Activated CD8-positive, alpha-beta memory T cell treated with anti-CD3 and anti-CD28 coated beads for 4 hours (primary cell): ENCODE results near the gene PACSIN1.

ENCODE experiments used
- DNase-seq, 2 donors: peaks; one replicate each; pipeline ENCODE4 v3.0.0-alpha.2; 2020; ENCODE audit warnings: low read depth in 2 of 2

PACSIN1 gene

GRCh38 chr6:34514593-34515472, 49.0 kb downstream of the PACSIN1 start:
- DNase-seq = no peak

- DNase-seq = no peak
Measured at GRCh38 chr6:34515473-34516387, 49.9 kb downstream of the PACSIN1 start.

DNA sequence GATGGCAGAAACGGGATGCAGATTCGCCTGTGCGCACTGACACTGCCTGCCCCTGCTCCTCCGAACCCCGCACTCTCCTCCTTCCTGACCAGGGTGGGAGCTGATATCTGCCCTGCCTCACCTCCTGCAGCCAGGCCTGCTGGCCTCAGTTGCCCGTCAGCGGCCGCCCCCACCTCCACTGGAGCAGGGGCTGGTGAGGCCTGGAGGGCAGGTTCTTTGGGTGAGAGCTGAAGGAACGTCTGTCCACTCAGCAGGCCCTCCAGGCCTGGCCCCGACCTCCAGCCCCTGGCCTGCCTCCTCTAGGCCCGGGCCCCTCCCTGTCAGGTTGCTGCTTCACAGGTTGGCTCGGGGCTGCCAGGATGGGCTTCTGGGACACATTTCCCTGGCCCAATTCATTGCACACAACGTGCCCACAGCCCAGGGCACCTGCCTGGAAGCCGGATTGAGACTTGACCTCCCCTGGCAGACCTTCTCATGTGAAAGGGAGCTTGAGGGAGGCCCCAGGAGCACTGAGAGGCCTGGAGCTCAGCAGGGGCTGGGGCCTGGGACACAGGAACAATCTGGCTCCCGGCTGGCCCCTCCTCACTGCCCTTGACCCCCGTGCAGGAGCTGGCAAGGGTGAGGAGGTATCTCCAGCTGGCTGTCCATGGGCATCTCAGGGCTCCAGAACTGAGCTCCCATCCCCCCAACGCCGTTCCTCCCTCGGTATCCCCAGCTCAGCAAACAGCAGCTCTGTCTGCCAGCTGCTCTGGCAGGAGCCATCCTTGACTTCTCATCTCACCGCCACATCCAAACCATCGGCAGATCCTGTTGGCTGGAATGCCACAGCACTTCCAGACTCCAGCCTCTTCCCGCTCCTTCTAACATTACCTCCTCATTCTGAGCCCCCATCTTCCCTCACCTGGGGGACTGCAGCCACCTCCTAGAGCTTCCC, 50.8 kb downstream of the PACSIN1 start:
- no peak for DNase-seq

DNA sequence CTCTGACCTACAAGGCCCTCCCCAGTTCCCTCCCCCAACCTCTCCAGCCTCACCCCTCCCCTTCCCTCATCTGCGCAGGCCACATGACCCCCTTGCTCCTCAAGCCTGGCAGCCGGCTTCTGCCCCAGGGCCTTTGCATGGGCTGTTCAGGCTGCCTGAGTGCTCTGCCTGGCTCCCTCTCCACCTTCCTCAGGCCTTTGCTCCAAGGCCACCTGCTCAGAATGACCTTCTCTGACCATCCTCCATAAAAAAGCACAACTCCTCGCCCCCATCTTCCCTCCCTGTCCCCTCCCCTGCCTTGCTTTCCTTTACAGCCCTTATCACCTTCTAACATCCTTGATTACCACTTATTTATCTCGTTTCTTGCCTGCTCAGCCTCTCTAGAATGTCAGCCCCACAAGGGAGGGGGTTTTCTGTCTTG, 51.6 kb downstream of the PACSIN1 start:
- DNase-seq = no peak

DNA sequence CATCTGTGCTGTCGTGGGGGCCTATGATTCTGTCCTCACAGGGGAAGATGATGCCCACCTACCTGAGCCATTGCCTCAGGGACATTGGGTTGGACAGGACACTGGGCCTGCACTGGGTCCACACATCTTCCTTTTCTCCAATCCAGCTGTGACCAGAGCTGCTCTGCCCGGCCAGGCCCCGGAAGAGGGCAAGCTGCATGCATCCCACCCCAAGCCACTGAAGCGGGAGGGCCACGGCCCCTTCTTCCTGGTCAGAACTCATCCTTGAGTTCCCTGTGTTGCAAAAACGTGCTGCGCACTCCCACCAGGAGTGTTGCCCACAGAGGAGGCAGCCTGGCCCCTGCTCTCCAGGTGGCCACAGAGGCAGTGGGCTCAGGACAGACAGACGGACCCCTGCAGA, 52.1 kb downstream of the PACSIN1 start:
- no peak for DNase-seq

- no peak for DNase-seq
Measured at GRCh38 chr6:34518669-34519365, 52.9 kb downstream of the PACSIN1 start.

- no peak for DNase-seq
Measured at GRCh38 chr6:34519971-34520644, 54.2 kb downstream of the PACSIN1 start.

DNA sequence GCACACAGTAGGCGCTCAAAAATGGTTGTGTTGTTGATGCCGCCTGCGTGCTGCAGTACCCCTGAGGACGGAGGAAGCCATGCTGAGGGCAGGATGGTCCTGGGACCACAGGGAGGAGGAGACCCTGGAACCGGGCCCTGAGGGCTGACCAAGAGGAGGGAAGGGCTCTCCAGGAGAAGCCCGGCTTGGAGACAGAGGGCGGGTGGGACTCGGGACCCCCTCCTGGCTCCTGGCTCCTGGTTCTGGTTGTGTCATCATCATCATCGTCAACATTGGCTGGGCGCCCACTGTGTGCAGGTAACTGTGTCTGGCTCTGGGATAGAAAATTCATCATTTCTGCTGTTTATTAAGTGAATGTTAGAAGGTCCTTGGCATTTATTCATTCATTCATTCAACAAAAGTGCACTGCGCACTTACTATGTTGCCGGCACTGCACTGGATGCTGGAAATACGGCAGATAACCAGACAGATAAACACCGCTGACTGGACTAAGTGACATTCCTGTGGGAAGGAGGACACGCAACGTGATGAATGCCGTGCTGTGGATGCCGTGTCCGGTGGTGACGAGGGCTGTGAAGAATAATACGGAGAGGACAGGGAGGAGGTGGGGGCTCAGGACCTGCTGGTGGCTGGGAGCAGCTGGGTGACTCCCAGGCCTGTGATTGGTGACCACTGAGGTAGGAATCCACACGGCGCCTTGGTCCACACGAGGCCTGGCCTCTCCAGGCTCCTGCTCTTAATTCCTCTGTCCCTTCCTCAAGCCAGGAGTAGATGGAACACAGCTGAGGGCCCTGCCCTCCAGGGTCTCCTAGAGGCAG, 55.0 kb downstream of the PACSIN1 start:
- DNase-seq = no peak

- no peak for DNase-seq
Measured at GRCh38 chr6:34521463-34522285, 55.8 kb downstream of the PACSIN1 start.

GRCh38 chr6:34522761-34523160, 56.9 kb downstream of the PACSIN1 start:
- DNase-seq = no peak

DNA sequence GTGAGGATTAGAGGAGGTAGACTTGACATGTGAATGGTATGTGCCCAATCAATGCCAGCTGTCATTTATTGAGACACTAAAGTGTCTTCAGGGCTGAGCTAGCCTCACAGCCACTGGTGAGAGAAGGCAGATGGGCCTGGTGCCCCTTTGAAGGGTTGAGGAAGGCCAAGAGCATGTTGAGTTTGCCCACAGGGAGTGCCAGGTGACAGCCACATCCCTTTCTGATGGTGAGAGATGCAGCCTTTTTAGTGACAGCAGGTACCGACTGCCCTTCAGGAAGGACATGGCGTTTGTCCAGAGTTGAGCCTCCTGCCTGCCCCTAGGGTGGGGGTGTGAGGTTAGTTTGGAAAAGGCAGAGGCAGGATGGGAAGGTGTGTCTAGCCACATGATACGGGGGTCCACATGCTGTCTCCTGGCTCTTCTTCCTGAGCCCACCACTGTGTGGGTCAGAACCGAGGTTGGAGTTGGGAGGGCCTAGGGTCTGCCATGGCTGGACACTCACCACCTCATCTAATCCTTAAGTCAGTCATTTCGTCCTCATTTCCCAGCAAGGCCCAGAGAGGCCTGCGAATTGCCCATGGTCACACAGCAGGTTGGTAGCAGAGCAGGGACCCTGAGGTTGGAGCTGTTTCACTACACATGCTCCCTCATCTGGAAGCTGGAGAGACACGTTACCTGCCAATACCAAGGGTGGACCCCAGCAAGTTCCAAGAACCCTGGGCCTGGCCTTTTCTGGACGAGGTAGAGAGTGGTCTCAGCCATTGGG, 57.7 kb downstream of the PACSIN1 start:
- DNase-seq = no peak

DNA sequence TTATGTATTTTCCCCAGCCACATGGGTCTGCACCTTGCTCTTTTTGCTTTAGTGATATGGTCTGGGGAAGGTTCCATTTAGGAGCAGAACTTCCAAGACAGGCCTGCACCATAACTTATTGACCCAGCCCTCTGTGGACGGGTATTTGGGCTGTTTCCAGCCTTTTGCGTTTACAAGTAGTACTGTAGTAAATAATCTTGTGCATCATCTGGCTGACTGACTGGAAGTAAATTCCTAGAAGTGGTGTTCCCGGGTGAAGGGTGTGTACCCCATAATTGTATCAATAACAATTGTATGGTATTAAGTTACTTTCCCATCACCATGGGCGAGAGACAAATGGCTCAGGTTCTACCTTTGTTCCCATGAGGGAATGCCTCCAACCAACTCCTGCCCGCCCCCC, 58.6 kb downstream of the PACSIN1 start:
- DNase-seq = no peak

DNA sequence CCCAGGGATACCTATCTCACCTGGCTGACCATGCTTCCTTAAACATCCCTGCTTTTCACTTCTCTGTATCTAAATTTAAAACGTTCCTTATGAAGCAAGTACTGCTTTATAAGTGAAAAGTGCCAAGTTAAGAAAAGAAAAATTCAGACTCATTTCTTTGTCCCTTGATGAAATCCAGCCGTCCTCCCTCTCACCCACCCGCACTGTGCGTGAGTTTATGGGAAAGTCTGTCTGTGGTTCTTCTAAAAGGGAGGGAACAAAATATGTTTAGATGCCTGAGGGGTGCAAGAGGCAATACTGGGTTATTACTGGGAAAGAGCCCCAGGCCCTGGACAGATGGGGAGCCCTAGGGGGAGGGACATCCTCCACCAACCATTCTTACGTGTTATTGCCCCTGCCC, 59.1 kb downstream of the PACSIN1 start:
- no peak for DNase-seq

DNA sequence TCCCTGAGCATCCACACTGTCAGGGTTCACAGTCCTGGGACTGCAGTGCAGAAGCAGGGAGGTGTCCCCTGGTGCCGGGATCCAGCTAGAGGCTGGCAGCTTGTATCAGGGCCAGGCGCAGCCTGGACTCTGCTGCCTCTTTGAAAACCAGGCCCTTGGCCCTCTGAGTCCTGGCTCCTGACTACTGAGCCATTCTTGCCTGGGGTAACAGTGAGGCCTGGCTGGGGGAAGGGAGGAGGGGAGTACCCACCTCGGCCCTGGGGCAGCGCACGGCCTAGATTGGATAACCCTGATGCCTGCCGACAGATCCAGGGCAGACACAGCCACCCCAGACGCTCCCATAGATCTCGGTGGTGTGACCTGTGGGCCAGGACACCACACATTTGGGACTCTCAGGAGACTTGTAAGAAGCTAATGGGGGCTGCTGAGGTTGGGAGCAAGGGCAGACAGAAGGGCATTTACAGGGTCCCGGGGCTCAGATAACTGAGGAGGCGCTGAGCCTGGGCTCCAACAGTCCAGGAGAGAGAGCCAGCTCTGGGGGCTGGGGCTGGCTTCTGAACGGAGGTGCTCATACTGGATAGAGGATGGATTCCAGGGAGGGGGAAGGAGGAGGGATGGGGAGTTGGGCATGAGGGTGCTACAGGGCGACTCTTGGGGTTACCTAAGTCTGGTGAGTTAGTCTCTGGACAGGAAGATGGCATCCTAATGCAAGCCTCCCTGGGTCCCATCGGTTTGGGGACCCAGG, 59.7 kb downstream of the PACSIN1 start:
- no peak for DNase-seq

- DNase-seq = no peak
Measured at GRCh38 chr6:34526241-34526972, 60.5 kb downstream of the PACSIN1 start.

DNA sequence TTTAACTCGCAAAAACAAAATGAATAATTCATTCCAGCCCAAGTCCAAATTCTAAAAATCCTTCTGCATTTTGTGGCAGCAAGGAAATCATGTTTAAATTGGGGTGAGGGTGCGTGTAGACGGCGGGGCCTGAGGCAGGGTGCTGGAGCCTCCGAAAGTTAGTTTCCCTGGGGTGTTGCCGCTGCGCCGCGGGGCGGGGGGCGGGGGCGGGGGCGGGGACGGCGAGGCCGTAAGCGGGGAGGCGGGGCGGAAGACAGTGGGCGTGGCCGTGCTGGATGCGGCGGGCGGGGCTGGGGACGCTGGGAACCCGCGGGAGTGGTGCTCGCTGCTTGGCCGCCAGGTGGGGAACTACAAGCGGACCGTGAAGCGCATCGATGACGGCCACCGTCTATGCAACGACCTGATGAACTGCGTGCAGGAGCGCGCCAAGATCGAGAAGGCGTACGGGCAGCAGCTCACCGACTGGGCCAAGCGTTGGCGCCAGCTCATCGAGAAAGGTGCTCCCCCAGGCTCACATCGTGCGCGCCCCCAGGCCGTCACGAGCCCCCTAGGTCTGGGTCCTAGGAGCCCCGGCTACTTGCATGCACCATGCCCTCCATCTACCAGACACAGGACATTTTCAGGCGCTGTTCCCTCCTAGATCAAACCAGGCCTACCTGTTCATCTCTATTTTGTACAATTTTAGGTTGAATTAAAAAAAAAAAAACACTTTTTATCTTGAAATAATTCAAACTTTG, 61.3 kb downstream of the PACSIN1 start:
- DNase-seq = peak; percentile 91 to 92
